Gastroesophageal sphincter (tissue), 3 donors: ENCODE data around the gene LDLRAD3.

Experiments
- POLR2A ChIP-seq, 2 donors: fragments of 450-650 bp; IDR thresholded peaks; one replicate each; pipeline ENCODE4 v1.6.1; 2017; ENCODE audit warnings: antibody characterized with exemption in 2 of 2, mild to moderate bottlenecking in 2 of 2, moderate library complexity in 1 of 2
- TF ChIP-seq, protein P1 (sequence below), 4 experiments: fragments of 200-600 bp in 2 of 4; fragments of 450-650 bp in 2 of 4; sonication (generic) in 1 of 4; IDR thresholded peaks; one replicate each; pipeline ENCODE4 v1.5.1; 2017 to 2019; ENCODE audit warnings: antibody characterized with exemption in 4 of 4, mild to moderate bottlenecking in 2 of 4, moderate library complexity in 2 of 4

DNA sequence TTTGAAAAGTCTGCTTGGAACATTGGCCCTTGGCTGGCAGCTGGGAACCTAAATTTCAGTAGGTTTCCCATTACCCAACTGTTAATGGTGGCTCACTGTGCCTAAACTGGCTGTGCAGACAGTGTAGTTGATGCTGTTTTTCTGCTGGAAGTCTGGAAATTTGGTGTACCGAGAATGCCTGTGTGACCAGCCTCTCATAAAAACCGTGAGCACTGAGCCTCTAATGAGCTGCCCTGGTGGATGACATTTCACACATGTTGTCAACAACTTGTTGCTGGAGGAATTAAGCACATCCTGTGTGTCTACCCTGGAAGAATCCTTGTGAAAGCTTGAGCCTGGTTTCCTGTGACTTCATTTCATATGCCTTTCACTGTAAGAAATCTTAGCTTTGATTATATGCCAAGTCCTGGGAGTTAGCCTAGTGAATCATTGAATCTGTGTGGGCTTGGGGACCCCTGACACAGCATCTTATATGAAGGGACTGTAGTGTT is 131.1 kb downstream of the LDLRAD3 start:
- no peak for TF ChIP-seq POLR2A (IDR thresholded peaks at IDR 0.05)
- TF ChIP-seq, protein P1, sequence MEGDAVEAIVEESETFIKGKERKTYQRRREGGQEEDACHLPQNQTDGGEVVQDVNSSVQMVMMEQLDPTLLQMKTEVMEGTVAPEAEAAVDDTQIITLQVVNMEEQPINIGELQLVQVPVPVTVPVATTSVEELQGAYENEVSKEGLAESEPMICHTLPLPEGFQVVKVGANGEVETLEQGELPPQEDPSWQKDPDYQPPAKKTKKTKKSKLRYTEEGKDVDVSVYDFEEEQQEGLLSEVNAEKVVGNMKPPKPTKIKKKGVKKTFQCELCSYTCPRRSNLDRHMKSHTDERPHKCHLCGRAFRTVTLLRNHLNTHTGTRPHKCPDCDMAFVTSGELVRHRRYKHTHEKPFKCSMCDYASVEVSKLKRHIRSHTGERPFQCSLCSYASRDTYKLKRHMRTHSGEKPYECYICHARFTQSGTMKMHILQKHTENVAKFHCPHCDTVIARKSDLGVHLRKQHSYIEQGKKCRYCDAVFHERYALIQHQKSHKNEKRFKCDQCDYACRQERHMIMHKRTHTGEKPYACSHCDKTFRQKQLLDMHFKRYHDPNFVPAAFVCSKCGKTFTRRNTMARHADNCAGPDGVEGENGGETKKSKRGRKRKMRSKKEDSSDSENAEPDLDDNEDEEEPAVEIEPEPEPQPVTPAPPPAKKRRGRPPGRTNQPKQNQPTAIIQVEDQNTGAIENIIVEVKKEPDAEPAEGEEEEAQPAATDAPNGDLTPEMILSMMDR (IDR thresholded peaks at IDR 0.05): no peak
